ENCODE data around the gene CHRDL2.

The CHRDL2 gene

DNA sequence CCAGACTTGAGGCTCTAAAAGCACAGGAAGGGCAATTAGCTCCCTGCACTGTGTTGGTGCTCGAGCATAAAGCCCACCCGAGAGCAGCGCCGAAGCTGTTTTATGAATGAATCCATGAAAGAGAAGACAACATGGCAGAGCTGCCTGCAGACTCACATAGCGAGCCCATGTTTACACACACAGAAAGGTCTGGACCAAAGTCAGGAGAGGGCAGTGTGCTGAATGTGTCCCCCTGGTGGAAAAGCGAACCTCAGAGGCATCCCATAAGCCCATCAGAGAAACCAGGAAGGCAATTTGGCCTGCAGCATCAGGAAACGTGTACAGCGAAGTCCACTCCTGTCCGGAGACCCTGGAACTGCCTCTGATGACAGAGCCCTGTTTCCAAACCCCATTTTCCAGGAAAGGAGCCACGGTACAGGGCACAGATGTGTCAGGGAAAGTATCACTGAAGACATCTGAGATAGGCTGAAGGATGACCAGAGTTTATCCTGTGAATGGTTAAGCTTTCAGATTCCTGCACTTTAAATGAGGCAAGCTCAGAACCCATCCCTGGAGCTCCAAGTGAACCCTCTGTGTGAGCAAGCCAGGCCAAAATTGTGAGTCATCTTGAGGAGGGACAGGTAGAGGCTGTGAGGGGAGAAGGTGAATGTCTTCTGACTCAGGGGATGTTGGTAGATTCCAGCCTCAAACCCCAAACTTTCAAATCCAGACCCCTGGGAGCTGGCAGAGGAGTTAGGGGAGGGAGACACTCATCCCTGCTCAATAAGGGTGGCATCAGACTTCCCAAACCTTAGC is 36.9 kb downstream of the CHRDL2 start:
- Mint-ChIP-seq H3K4me3 (no peak overlapping the region), H3K4me1 (peaks cover 6% of the 10 kb centered on the region), H3K36me3 (no peaks in the 10 kb centered on the region), H3K9me3 (no peaks in the 10 kb centered on the region), H3K27me3 (peaks cover 18% of the 10 kb centered on the region), H3K27ac (no peak overlapping the region)
- no peak for ATAC-seq (ENCODE audit: low read depth)
- DNase-seq (ENCODE audit: low spot score in 2 of 2) = no peak

DNA sequence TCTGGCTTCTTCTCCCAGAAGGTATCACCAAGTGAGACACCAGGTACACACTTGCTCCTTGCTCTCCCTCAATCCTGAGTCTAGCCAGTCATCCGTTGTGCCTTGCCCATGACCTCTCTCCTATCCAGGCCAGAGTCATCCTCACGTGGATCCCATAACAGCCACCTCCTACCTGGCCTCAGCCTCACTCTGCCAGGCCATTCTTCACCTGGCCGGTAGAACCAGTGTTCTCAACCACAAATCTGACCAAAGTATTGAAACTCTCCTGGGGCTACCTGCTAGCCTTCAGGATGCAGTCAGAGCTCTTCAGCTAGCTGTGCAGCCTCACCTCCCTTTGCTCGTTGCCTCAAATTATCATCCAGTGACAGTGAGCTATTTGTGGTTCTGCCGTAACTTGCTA is 37.7 kb downstream of the CHRDL2 start:
- Mint-ChIP-seq H3K4me1 (peaks cover 6% of the 10 kb centered on the region), H3K36me3 (no peaks in the 10 kb centered on the region), H3K27ac (no peak overlapping the region), H3K9me3 (no peaks in the 10 kb centered on the region), H3K4me3 (no peak overlapping the region), H3K27me3 (peaks cover 18% of the 10 kb centered on the region)
- no peak for DNase-seq (ENCODE audit: low spot score in 2 of 2)
- no peak for ATAC-seq (ENCODE audit: low read depth)

DNA sequence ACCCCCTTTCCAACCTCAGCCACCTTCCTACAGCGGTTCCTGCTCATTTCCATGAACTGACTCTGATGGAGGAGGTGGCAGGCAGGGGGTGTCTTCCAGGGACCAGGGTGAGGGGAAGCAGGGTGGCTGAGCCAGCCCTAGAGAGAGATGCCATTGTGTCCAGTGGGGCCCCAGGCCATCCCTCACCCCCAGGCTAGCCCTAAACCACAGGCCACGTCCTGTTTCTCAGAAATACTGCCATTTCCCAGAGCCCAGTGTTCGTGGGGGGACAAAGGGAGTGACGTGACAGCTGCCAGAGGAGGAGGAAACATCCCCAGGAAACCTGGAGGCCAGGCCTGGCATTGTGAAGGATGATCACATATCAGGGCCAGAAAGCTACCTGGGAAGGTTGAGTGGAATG is 39.5 kb downstream of the CHRDL2 start:
- DNase-seq (ENCODE audit: low spot score in 2 of 2) = no peak
- peaks cover 1% of the 10 kb centered on the region for H3K9me3 Mint-ChIP-seq
- no peaks in the 10 kb centered on the region for H3K4me1 Mint-ChIP-seq
- no peak overlapping the region for H3K27ac Mint-ChIP-seq
- H3K36me3 Mint-ChIP-seq = no peaks in the 10 kb centered on the region
- H3K27me3 Mint-ChIP-seq = peaks cover 9% of the 10 kb centered on the region
- no peak overlapping the region for H3K4me3 Mint-ChIP-seq
- no peak for ATAC-seq (ENCODE audit: low read depth)

DNA sequence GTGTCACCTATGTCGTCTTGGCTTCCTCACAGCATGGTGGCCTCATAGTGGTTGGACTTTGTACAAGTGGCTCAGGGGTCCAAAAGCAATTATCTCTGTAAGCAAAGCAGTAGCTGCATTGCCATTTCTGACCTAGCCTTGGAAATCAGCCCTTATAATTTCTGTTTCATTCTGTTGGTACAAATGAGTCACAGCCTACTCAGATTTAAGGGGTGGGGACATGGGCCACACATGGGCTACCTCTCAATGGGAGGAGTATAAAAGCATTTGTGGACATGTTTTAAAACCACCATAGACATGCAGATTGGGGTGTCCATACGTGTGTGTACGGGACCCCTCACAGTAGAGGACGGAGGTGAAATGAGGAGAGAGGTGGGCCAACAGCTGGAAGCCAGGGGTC is 41.6 kb downstream of the CHRDL2 start:
- H3K36me3 Mint-ChIP-seq = peaks cover 2% of the 10 kb centered on the region
- ATAC-seq (ENCODE audit: low read depth) = no peak
- H3K4me3 Mint-ChIP-seq = no peak overlapping the region
- peaks cover 9% of the 10 kb centered on the region for H3K27me3 Mint-ChIP-seq
- no peaks in the 10 kb centered on the region for H3K4me1 Mint-ChIP-seq
- no peak for DNase-seq (ENCODE audit: low spot score in 2 of 2)
- H3K9me3 Mint-ChIP-seq = peaks cover 4% of the 10 kb centered on the region
- no peak overlapping the region for H3K27ac Mint-ChIP-seq

DNA sequence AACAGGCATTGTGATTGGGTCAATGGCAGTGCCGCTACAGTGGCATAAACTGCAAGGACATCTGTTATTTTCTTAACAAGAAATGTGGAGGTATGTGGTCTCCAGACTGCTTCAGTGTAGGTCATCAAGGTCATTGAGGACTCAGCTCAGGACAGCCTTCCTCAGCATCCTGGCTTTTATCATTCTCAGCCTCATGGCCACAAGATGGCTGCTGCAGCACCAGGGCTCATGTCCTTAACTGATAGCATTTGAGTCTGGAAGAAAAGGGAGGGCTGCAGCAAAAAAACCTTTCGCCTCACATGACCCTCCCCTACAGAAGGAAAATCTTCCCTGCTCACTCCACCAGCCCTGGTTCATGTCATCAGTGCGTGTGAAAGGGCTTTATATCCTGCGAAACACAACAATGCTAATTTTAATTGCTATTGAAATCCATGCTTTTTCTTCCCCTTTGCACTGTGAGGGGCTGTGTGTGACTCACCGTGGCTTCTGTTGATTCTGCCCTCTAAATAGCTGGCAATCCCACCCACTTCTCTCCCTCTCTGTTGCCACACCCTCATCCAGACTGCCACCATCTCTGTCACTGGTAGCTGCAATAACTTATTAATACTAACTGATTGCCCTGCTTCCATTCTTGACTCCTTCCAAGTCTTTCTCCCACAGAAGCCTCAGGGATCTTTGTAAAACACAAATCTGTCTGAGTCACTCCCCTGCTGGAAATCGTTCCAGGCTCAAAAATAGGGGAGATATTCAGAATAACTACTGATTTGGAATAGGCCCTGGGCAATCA is 43.8 kb downstream of the CHRDL2 start:
- Mint-ChIP-seq H3K27ac (no peak overlapping the region), H3K9me3 (peaks cover 4% of the 10 kb centered on the region)

DNA sequence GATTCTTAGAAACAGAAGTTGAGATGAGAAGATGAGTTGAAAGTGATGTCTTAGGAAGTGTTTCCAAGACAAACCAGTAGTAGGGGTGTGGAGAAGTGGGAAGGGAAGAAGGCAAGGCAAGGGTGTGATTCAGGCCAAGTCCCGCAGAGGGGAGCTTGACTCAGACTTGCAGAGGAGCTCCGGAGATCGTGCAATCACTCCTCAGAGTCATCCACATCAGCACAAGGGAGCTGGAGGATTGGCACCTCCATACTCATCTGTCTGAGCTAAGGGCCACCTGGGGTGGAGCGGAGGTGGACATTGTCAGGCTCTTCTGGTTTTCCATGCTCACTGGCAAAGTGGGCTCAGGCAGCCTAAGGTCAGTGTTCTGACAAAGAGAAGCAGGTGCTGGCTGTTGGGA is 44.4 kb downstream of the CHRDL2 start:
- Mint-ChIP-seq H3K36me3 (peaks cover 2% of the 10 kb centered on the region), H3K27me3 (peaks cover 7% of the 10 kb centered on the region), H3K9me3 (peaks cover 4% of the 10 kb centered on the region), H3K27ac (no peak overlapping the region), H3K4me3 (no peak overlapping the region), H3K4me1 (peaks cover 3% of the 10 kb centered on the region)
- ATAC-seq (ENCODE audit: low read depth) (no peak), DNase-seq (ENCODE audit: low spot score in 2 of 2) (no peak)

More for the DNA sequence above, 43.8 kb downstream of the CHRDL2 start:
- ATAC-seq (ENCODE audit: low read depth) (no peak), DNase-seq (ENCODE audit: low spot score in 2 of 2) (no peak)
- H3K27me3 Mint-ChIP-seq = peaks cover 5% of the 10 kb centered on the region
- H3K36me3 Mint-ChIP-seq = peaks cover 2% of the 10 kb centered on the region
- no peak overlapping the region for H3K4me3 Mint-ChIP-seq
- peaks cover 3% of the 10 kb centered on the region for H3K4me1 Mint-ChIP-seq

DNA sequence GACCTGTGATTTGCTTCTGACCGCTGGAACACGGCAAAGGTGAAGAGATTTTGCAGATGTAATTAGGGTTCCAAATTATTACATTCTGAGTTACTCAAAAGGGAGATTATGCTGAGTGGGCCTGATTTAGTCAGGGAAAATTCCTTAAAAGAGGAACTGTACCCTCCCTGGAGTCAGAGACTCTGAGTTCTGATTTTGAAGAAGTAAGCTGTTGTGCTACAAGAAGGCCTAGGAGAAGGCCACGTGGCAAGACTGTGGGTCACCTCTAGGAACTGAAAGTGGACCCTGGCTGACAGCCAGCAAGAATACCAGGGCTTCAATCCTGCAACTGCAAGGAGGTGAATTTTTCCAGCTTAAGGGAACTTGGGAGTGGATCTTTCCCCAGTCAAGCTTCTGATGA is 45.3 kb downstream of the CHRDL2 start:
- Mint-ChIP-seq H3K4me1 (peaks cover 3% of the 10 kb centered on the region), H3K9me3 (peaks cover 4% of the 10 kb centered on the region), H3K36me3 (peaks cover 2% of the 10 kb centered on the region), H3K27ac (no peak overlapping the region), H3K4me3 (no peak overlapping the region), H3K27me3 (peaks cover 11% of the 10 kb centered on the region)
- ATAC-seq (ENCODE audit: low read depth) (no peak), DNase-seq (ENCODE audit: low spot score in 2 of 2) (no peak)

DNA sequence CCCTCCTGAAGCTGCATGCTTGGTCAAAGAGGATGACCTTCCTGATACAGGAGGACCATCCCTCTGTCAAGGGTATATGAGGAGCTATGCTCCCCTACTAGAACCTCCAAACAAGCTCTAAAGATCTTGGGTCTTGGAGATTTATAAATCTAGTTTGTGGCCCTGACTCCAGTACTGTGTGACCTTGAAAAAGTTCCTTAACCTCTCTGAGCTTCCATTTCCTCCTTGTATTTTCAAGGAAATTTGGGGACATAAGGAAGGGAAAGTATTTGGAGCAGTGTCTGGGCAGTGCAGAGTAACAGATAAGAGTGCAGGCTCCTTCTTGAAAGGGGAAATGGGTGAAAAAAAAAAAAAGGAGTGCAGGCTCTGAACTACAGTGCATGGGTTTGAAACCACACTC is 45.9 kb downstream of the CHRDL2 start:
- Mint-ChIP-seq H3K27me3 (peaks cover 11% of the 10 kb centered on the region), H3K27ac (no peak overlapping the region), H3K9me3 (peaks cover 4% of the 10 kb centered on the region), H3K36me3 (peaks cover 2% of the 10 kb centered on the region), H3K4me1 (peaks cover 3% of the 10 kb centered on the region), H3K4me3 (no peak overlapping the region)
- ATAC-seq (ENCODE audit: low read depth) (no peak), DNase-seq (ENCODE audit: low spot score in 2 of 2) (no peak)

DNA sequence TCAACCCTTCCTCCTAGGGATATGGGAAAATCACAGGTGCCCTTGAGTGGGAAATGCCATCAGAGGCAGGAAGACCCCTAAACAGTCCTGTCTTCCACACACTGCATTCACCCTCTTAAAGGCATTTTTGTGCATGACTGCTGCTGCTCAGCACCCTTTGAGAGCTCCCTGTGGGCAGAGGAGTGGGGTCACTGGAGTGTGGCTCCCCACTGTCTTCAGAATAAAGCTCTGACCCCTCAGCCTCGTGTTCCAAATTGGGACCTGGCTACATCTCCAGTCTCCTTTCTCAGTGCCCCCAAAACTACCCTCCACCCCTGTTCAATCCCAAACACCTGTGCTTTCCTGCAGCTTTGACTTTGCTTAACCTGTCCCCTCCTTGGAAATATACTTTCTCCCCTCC is 46.6 kb downstream of the CHRDL2 start:
- Mint-ChIP-seq H3K4me1 (peaks cover 3% of the 10 kb centered on the region), H3K27ac (no peak overlapping the region), H3K9me3 (peaks cover 4% of the 10 kb centered on the region), H3K36me3 (peaks cover 2% of the 10 kb centered on the region), H3K27me3 (peaks cover 15% of the 10 kb centered on the region), H3K4me3 (no peak overlapping the region)
- ATAC-seq (ENCODE audit: low read depth) (no peak), DNase-seq (ENCODE audit: low spot score in 2 of 2) (no peak)

DNA sequence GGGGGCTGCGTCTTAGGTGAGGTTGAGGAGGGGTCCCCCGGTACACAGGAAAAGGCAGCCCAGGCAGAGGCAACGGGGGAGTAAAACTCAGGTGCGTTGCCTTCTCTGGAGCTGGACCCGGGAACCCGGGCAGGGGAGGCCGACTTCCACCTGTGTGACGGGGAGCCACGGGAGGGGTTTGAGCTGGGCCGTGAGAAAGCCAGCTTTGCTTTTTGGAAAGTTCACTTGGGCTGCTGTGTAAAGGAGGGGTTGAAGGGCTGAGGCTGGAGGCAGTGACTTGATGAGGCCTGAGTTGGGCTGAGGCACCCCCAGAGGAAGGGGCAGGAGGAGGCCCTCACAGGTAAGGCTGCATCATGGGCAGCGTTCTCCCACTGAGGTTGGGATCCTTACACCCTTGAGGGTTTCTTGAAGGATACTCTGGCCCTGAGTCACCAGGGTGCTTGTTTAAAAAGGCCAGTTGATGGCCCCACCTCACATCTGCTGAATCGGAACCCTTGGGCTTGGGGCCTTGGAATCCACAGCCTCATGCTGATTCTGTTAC is 47.2 kb downstream of the CHRDL2 start:
- no peak for ATAC-seq (ENCODE audit: low read depth)

DNA sequence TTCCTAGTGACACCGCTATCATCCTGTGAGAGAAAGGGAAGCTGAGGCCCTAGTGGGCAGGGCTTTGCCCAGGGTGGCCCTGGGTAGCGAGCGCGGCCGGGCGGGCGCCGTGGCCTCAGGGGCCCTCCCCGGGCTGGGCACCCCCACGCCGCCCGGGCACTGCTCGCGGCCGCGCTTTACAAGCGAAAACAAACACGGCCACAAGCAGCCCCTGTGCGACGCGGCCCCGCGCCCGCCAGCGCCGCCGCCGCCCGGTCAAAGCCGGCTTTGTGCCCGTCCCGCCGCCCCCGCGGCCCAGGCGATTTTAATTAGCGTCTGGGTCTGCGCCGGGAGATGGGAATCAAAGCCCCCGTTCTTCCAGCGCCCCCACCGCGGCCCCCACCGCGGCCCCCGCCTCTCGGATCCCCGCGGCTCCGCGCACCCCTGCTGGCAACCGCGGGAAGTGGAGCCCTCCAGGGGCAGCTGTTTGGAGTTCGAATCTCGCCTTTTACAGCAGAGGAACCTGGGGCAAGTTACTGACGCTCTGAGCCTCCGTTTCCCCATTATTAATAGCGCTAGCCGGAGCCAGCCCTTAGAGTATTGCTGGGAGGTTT is 47.9 kb downstream of the CHRDL2 start:
- ATAC-seq (ENCODE audit: low read depth) = no peak
- no peak overlapping the region for H3K27ac Mint-ChIP-seq
- H3K4me1 Mint-ChIP-seq = peaks cover 3% of the 10 kb centered on the region
- H3K4me3 Mint-ChIP-seq = no peak overlapping the region
- H3K27me3 Mint-ChIP-seq = peaks cover 15% of the 10 kb centered on the region
- peaks cover 2% of the 10 kb centered on the region for H3K36me3 Mint-ChIP-seq
- DNase-seq (ENCODE audit: low spot score in 2 of 2) = no peak
- H3K9me3 Mint-ChIP-seq = peaks cover 4% of the 10 kb centered on the region

More for the DNA sequence above, 47.2 kb downstream of the CHRDL2 start:
- Mint-ChIP-seq H3K36me3 (peaks cover 2% of the 10 kb centered on the region), H3K27ac (no peak overlapping the region), H3K4me3 (no peak overlapping the region), H3K4me1 (peaks cover 3% of the 10 kb centered on the region), H3K27me3 (peaks cover 15% of the 10 kb centered on the region), H3K9me3 (peaks cover 4% of the 10 kb centered on the region)
- DNase-seq (ENCODE audit: low spot score in 2 of 2) = no peak

DNA sequence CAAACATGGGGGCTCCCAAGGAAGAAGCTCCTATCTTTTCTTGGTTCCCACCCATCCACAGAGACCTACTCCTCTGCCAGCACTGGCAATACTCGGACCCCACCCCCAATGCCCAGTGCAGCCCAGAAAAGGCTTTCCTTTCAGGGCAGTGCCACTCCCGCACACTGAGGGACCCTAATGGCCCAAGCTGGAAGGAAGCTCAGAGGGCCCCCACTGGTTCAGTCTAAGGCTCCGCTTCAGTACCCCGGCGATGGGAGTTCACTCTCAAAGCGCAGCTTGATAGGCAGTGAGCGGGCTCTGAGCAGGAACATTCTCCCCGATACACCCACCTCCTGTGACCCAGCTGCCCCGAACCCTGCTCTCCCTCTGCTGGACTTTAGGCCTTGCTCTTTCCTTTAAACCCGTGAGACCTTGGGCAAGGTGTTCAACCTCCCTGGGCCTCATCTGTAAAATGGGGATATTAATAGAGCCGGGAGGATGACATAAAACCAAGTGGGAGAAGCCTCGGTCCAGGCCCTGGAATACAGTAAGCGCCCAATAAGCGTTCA is 48.4 kb downstream of the CHRDL2 start:
- Mint-ChIP-seq H3K4me1 (peaks cover 3% of the 10 kb centered on the region), H3K27me3 (peaks cover 15% of the 10 kb centered on the region), H3K27ac (no peak overlapping the region), H3K4me3 (no peak overlapping the region), H3K36me3 (peaks cover 2% of the 10 kb centered on the region), H3K9me3 (peaks cover 4% of the 10 kb centered on the region)
- DNase-seq (ENCODE audit: low spot score in 2 of 2) = no peak
- no peak for ATAC-seq (ENCODE audit: low read depth)

DNA sequence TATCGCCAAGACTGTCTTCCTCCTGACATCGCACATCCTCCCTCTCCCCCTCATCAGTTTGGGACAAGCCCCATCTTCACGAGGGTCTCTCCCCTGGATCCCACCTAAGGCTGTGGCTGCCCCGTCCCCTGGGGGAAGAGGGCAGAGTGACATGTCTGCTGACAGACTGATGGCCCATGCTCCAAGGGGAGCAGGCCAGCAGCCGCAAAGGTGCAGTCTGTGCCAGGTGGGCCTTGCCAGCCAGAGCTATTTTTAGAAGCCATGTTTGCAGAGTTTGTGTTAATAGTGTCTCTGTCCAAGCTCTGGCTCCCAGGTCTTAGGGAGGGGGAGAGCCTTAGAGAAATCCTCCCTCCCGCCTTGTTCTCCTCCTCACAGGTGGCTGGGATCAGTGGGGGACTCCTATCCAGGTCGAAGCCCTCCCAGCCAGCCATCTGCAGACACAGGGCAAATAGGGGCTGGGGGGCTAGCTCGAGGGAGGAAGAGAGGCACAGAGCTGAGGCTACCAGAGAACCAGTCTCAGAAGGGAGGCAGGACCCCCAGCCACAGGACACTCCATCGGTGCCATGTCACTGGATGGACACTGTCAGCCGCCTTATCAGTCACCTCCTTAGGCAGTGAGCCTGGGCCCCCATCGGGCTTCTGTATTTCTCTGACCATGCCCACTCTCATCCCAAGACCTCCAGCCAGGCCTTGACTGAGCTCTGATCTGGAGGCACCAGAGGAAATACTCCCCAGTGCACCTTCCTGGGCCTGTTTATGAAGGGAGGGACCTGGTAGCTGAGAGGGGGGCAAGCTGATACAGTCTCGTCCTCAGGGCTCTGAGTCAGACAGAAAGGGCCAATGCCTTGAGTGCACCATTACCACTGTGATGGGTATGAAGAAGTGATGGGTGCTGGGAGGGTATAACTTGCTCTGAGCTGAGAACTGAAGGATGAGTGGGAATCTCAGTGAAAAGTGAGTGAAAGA is 49.3 kb downstream of the CHRDL2 start:
- Mint-ChIP-seq H3K9me3 (peaks cover 4% of the 10 kb centered on the region), H3K36me3 (peaks cover 2% of the 10 kb centered on the region), H3K4me3 (no peak overlapping the region), H3K4me1 (peaks cover 3% of the 10 kb centered on the region), H3K27ac (no peak overlapping the region), H3K27me3 (peaks cover 15% of the 10 kb centered on the region)
- ATAC-seq (ENCODE audit: low read depth) (no peak), DNase-seq (ENCODE audit: low spot score in 2 of 2) (no peak)

All from memory B cell (primary cell).